ENCODE data around the gene MYL6B.

Gene MYL6B

DNA sequence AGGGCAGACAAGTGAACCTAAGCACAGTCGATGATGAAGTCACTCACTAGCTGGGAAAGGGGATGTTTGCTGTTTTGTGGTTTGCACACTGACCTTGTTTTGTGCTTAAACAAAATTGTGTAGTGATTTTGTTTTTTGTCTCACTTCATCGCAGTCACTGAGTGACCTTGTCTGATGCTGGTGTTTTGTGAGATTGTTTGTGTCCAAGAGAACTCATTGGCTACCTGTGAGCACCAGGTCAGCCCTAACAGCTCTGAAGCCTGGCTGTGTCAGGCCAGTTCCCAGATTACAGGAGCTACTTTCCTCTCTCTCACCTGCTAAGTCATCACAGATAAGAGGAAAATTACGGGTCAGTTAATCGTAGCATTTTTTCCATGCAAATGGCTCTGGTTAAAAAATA is 28.3 kb upstream of the MYL6B start:
- no peak for DNase-seq

DNA sequence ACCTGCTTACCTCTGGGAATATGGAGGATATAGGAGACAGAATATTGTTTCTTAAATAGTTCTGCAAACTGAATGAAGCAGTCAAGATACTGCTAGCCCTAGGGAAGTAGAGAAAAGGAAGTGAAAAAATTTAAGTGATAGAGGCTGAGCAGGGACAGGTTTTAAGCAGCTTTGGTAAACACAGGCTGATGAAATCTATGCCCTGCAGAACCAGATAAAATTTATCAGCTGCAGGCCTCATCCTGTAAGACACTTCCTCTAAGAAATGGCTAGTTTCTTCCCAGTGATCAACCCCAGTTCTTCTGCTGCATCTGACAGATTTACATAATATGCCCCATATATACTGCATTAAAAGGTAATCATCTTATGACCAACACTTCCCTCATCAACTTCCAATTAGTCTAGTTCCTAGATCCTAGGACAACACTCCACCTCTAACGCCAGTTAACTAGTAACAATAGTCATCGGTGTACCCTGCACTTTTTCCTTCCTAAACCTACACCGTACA is 25.6 kb upstream of the MYL6B start:
- no peak for DNase-seq

DNA sequence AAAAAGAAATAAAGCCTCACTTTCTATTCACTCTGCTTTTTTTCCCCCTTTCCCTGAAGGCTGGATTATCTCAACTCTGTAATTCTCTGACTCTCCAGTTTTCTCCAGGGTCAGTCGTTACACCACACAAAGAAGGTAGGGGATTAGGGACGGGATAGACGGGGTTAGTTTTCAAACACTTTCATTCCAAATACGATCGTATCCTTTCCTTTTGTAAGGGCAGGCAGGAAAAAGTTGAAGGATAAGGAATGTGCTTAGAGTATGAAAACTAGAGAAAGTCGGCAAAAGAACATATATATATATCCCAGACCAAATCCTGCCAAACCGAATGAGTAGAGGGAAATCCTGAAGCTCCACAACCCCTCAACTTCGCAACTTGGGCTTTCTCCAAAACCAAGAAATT is 24.9 kb upstream of the MYL6B start:
- DNase-seq: no peak

DNA sequence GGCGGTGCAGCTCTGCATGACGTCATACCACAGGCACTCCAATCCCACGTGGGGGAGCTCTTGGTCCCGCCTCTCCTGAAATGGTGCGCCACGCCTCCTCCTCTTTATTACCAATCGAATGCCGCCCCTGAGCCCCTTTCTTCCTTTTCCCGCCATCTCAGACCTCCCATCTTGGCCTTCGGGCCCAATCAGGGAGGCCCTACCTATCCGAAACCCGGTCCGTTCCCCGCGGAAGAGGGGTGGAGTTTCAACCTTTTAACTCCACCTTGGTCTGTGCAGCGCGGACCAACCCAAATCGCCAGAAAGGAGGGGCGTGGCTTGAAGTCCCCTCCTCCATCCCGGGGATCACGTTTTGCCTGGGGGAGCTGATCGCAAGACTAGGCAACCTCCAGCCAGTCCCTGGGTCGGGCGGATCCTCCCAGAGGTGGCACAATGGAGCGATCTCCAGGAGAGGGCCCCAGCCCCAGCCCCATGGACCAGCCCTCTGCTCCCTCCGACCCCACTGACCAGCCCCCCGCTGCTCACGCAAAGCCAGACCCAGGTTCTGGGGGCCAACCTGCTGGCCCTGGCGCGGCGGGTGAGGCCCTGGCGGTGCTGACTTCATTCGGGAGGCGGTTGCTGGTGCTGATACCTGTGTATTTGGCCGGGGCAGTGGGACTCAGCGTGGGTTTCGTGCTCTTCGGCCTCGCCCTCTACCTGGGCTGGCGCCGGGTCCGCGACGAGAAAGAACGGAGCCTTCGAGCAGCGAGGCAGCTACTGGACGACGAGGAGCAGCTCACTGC is 24.3 kb upstream of the MYL6B start, which contains the start of gene ESYT1:
Gene ESYT1 (plus strand): TSS at position 380 of the 782 bp plus-strand sequence. CDS start 53 bp downstream, at position 433.
- peak; percentile 98 for DNase-seq

DNA sequence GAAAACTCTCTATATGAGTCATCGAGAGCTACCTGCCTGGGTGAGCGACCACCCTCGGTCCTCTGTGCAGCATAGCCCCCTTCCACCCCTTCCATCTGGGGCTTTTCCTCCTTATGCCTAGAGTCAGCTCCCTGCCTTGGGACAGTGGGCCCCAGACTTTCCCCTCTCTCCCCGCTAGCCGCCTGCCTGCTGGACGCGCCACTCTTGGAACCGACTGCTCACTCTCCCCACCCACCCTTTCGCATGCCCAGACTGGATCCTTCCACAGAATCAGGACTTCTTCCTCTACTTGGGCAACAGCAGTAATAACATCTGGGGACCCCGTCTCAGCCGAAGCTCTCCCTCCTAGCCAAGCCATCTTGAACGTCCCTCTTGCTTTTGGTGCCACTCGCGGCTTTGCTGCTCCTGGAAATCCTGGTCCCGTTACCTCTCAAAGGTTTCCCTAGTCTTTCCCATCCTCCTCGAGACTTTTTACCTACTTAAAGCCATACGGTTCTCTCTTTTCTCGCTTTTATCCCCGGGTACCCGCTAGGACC is 23.6 kb upstream of the MYL6B start:
- DNase-seq: peak; percentile 11

DNA sequence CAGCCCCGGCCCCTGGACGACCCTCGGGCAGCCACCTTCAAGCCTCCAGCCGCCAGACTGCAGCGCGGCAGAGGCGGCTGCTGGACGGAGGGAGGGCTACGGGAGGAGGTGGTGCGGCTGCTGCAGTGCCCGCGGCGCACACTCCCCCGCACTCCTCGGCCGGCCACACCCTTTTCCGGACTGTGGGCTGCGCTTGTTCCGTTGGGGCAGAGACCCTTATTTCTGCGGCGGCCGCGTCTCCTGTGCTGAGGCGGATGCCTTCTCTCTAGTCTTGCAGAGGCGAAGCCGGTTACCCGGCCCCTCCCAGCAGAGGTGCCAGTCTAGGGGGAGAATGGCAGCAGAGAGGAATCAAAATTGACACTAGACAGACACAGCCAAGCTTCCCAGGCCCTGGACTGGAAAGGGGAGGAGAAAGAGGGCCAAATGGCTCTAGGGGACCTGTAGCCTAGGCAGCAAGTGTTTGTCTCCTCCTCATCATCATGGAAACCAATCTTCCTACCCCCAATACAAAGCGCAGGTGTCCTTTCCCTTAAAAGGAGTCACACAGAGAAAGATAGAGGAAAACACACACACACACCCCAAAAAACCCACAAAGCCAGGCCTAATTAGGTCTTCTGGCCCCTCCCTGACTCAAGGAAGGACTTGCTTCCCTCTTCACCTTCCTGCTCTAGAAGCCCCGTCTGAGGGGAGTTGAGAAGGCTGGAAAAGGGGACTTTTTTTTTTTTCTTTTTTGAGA is 23.0 kb upstream of the MYL6B start:
- DNase-seq: peak; percentile 17

DNA sequence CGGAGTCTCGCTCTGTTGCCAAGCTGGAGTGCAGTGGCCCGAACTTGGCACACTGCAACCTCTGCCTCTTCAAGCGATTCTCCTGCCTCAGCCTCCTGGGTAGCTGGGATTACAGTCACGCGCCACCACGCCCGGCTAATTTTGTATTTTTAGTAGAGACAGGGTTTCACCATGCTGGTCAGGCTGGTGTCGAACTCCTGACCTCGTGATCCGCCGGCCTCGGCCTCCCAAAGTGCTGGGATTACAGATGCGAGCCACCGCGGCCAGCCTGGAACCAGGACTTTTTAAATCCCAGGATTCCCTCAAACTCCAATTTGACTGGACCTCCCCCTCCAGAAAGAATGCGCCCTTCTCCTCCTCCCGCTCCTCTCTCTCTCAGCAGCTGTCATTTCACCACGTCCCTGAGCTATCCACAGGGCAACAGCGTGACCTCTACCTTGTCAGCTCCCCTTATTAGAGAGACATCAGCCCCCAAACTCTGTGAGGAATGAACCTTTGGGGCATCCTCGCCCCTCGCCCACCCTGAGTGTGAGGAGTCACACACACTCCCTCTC is 22.4 kb upstream of the MYL6B start:
- DNase-seq: no peak

DNA sequence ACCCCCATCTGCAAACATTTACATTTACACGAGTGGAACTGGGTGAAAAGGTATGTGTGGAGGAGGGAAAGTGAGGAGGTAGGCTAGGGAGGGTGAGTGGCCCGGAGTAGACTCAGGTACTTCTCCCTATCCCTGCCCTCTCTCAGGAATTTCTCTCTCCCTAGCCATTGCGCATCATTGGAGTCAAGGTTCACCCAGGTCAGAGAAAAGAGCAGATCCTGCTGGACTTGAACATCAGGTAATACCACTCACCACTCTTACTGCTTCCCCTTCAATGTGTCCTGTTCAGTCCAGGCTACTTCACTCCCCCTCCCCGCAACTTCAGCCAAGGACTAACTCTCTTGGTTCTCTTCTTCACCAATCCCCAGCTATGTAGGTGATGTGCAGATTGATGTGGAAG is 21.5 kb upstream of the MYL6B start:
- no peak for DNase-seq

DNA sequence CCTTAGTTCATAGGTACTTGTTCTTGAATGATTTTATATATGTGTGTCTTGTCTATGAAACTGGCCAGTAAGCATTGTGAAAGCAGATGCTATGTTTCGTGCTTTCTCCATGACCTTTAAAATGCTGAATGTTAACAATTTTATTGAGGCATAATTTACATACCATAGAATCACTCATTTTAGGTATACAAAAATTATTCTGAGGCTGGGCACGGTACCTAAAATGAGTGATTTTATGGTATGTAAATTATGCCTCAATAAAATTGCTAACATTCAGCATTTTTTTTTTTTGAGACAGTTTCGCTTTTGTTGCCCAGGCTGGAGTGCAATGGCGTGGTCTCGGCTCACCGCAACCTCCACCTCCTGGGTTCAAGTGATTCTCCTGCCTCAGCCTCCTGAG is 17.5 kb upstream of the MYL6B start:
- no peak for DNase-seq

DNA sequence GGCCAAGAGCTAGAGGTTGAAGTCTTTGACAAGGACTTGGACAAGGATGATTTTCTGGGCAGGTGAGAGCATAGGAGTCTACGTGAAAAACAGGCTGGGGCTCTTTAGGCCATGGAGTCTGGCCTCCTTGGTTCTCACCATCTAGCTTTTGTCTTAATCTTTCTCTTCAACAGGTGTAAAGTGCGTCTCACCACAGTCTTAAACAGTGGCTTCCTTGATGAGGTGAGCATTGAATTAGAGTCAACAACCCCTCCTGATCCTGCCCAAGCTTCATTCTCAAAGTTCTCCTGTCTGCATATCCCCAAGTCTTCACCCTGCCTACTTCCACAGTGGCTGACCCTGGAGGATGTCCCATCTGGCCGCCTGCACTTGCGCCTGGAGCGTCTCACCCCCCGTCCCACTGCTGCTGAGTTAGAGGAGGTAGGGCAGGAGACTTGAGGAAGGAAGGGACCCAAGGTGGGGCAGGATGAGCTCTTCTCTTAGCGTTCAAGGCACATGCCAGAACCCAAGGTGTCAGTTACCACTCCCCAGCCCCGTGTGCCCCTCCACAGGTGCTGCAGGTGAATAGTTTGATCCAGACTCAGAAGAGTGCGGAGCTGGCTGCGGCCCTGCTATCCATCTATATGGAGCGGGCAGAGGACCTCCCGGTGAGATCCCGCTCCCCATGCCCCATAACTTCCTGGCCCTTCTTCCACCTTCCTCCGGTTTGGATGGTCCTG is 14.4 kb upstream of the MYL6B start:
- DNase-seq: no peak

DNA sequence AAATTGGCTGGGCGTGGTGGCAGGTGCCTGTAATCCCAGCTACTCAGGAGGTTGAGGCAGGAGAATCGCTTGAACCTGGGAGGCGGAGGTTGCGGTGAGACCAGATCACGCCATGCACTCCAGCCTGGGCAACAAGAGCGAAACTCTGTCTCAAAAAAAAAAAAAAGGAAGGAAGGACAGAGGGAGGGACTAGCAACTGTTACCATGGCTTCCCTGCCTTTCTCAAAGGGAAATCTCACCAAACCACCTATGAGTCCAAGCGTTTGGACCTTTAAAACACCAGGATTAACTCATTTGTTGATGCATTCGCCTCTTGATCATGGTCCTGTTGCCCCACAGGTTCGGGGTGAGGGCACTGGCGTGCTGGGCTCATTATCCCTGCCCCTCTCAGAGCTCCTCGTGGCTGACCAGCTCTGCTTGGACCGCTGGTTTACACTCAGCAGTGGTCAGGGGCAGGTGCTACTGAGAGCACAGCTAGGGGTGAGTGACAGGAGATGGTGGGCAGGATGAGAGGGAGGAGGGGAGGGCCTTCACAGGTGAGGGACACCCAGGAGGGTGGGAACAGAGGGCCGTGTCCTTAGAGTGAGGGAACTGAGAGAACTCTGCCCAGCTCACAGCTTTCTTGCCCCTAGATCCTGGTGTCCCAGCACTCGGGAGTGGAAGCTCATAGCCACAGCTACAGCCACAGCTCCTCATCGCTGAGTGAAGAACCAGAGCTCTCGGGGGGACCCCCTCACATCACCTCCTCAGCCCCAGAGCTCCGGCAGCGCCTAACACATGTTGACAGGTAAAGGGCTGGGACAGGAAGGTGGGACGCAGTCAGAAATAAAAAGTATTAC is 10.2 kb upstream of the MYL6B start:
- DNase-seq: no peak

DNA sequence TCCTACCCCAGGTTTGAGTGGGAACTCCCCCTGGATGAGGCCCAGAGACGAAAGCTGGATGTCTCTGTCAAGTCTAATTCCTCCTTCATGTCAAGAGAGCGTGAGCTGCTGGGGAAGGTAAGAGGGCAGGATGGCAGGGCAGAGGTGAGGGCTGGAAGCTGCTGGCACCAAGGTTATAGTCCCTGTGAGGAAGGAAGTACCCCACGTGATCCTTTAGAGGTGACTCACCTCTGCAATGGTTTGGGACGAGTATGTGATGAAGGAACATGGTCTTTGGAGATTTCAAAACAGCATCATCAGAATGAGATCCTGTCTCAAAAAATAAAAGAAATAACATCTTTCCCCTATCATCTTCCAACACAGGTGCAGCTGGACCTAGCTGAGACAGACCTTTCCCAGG is 9.2 kb upstream of the MYL6B start:
- DNase-seq: no peak

DNA sequence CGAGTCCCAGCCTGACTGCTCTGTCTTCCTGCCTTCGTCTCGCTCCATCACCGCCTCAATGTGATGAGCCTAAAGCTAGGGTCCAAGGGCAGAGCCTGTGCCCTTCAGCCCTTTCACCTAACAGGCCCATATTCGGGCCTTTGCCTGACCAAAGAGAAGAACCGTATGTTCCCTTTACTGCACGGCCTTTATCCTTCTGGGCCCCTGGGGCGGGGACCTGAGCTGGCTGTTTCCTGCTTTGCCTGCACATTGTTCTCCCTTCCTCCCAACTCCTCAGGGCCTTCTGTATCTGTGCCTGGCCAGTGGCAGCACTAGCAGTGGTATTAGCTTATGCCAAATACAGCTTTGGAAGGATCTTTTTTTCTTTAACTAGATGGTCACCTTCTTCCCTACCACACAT is 8.5 kb upstream of the MYL6B start:
- no peak for DNase-seq

DNA sequence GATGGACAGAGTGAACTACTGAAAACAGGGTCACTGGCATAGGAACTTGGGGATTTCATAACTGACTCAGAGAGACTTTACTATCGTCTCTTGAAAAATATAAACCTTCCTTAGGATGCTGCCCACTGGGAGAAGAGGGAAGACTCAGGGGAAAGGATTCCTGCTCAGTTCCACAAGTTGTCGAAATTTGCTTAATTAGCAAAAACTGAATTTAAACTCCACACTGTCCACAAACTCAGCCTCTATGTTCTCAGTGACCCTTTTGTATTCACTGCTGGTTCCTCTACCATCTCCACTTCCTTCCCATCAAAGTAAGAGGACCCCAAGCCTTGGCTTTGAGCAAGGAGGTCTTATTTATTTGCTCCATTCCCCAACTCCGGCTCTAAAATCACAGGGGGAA is 7.2 kb upstream of the MYL6B start:
- DNase-seq: no peak

DNA sequence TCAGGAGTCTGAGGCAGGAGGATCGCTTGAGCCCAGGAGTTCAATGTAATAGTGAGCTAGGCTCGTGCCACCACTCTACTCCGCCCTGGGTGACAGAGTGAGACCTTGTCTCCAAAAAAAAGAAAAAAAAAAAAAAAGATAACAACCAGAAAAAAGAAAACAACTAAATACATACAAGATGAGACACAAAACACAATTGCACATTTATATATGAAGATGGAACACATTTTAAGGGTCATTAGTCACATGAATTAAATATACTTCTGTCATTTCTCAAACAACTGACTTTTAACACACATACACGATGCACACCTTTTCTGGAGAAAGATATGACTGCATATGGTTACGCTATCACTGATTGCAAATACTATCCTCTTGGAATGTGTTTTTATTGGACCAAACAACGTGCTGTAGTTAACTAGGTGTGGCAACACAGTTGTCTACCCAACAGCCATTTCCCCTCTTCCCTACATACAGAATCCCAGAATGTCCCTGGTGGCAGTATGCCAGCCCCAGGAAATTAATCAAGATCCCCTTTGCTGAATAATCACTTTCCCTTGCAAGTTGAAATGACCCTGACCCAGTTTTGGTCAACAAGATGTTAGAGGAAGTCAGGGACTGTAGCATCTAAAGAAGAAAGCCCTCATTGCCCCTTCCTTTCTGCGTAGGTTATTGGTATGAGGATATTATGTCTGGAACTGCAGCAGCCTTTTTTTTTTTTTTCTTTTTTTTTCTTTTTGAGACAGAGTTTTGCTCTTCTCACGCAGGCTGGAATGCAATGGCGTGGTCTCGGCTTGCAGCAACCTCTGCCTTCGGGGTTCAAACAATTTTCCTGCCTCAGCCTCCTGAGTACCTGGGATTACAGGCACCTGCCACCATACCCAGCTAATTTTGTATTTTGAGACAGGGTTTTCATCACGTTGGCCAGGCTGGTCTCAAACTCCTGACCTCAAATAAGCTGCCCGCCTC is 5.6 kb upstream of the MYL6B start:
- DNase-seq: no peak

DNA sequence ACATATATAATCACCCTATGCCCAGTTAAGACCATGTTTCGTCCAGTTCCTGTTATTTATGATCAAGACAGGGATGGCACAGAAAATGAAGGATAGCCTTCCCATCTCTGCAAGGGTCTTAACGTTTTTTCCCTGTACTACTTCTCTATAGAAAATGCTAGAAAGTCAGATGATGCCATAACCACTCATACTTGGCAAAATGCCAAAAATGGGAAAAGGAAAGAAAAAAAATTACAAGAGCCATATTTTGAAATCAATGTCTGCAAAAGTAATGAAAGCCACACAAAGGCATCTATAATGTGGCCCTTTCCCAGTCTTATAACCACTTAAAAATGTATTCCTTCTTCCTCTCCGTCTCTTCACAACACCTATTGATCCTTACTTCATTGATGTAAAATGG is 1.8 kb upstream of the MYL6B start:
- no peak for DNase-seq

DNA sequence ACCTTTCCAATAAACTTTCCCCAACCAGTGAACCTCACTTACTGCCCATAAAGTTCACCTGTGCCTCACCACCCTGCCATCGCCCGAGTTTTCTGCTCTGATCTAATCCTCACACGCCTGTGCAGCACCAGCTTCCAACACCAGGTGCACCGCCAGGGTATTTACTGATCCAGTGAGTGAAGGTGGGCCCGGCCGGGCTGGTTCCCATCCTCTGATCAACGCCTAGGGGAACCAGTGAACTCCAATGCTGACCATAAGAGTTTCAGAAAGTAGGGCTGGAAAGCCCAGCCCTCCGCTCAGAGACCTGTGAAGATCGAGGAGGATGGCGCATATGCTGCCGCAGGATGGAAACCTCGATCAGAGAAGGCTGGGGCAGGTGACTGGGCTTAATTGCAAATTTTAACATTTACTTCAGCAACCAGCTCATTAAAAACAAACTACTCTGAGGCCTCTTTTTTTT is 685 bp upstream of the MYL6B start:
- DNase-seq: peak; percentile 6

DNA sequence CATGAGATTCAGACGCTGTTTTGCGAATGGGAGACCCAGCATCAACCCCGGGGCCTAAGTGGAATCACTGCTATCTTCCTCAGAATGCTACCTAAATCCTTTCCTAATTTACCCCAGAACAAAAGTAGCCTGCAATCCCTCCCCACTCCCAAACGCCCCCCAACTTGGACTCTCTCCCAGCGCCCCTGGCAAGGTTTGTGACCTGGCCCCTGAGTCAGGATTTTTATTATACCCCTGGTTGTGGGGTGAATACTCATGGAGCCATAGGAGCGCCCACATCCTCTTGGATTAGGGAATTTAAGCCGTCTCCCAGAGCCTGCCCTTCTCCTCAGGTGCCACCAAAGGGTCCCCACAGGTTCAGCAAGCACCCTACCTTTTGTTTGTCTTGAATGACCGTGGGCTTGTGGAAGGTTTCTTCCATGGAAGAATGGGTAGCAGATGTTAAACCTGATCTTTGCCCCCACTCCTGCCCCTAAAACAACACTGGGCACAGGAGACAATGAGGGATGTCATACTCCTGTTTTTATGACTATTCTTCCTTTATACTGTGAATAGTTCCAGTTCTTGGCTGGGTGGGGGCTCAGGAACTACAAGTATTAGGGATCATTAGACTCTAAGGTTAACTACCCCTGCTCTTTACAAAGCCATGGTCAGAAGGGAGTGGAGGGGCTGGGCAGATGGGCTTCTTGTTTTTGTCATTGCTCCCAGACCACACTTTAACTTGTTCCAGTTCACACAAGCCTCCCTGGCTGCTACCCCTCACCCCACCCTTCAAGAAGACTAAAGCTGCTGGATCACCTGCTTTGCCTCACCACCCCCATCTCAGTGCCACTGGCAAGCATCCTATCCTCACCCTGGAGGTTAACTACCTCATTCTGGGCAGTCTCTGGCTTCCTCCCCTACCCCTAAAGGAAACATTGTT is 630 bp downstream of the MYL6B start:
- DNase-seq: no peak

DNA sequence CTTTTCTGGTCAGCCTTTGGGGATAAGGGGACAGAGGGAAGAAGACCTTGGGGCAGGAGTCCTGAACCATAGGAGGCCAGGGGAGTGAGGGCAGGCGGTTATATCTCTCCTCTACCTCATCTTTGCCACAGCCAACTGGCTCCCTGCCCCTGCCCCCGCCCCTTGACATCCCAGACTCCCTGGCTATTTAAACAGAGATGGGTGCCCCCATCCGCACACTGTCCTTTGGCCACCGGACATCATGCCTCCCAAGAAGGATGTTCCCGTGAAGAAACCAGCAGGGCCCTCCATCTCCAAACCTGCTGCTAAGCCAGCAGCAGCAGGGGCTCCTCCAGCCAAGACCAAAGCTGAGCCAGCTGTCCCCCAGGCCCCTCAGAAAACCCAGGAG is 1.3 kb downstream of the MYL6B start:
- DNase-seq: no peak
